Large intestine (tissue), 3 donors: Measurements from ENCODE around the gene PPIP5K2. TPM values are rescaled to one million over a fixed set of nuclear protein-coding genes. Genes with fewer than 3 reads are reported as not detected.
A peak's percentile ranks its signal among the peaks of the same experiment; 100 is the strongest.

ENCODE experiments used
- DNase-seq, 2 donors: peaks; one replicate each; pipeline versions ENCODE4 v3.0.0 to v3.0.0-alpha.2; 2013
- H3K27ac ChIP-seq: one replicate; pipeline ENCODE4 v1.5.1; 2013; ENCODE audit warnings: low read length
- H3K27me3 ChIP-seq: 2 replicates; pipeline ENCODE4 v1.6.1; 2013; ENCODE audit warnings: low read length; ENCODE audit not compliant: control insufficient read depth, insufficient read depth
- H3K36me3 ChIP-seq: 2 replicates; pipeline ENCODE4 v1.6.1; 2013; ENCODE audit warnings: low read length; ENCODE audit not compliant: control insufficient read depth, insufficient read depth
- H3K4me1 ChIP-seq: one replicate; pipeline ENCODE4 v1.6.1; 2013; ENCODE audit warnings: low read length; ENCODE audit not compliant: control insufficient read depth, insufficient read depth
- H3K4me3 ChIP-seq: one replicate; pipeline ENCODE4 v1.5.1; 2013; ENCODE audit warnings: low read length
- H3K9me3 ChIP-seq: one replicate; pipeline ENCODE4 v1.6.1; 2013; ENCODE audit warnings: mild to moderate bottlenecking, low read depth, low read length, moderate library complexity; ENCODE audit not compliant: control insufficient read depth
- WGBS: methylation state at CpG from one replicate; pipeline ENCODE4 v1.1.5; 2013; ENCODE audit warnings: low lambda C conversion rate; ENCODE audit not compliant: insufficient coverage; 5-methylcytosine and 5-hydroxymethylcytosine counted together
- polyA plus RNA-seq: library from polyadenylated mRNA; unstranded; fragments of 120-200 nt; gene quantifications from one replicate; pipeline ENCODE4 v1.2.1, GENCODE V29; 2013

Gene PPIP5K2
- polyA plus RNA-seq, 1 donor = 53.4 TPM

- H3K36me3 ChIP-seq = no peaks in the 10 kb centered on the region
- peak overlapping the region; percentile 94 for H3K27ac ChIP-seq
- WGBS = 0% methylated on average over 5 of the region's 15 CpGs
- peak overlapping the region; percentile 88 for H3K4me3 ChIP-seq
- no peak for DNase-seq
- no peaks in the 10 kb centered on the region for H3K4me1 ChIP-seq
- H3K9me3 ChIP-seq = no peaks in the 10 kb centered on the region
- H3K27me3 ChIP-seq = no peaks in the 10 kb centered on the region
Observed at GRCh38 chr5:103119070-103119764, 884 bp upstream of the PPIP5K2 start.

- Histone ChIP-seq H3K9me3 (no peaks in the 10 kb centered on the region), H3K27me3 (no peaks in the 10 kb centered on the region), H3K4me3 (peak overlapping the region; percentile 88), H3K4me1 (no peaks in the 10 kb centered on the region), H3K36me3 (no peaks in the 10 kb centered on the region), H3K27ac (peak overlapping the region; percentile 94)
- no CpG with 5 or more reads among the region's 17 CpGs for WGBS
- peak; percentile 23 to 66 for DNase-seq
Observed at GRCh38 chr5:103120607-103121200, 603 bp downstream of the PPIP5K2 start.

- H3K4me1 ChIP-seq = no peaks in the 10 kb centered on the region
- H3K27ac ChIP-seq = no peak overlapping the region
- no peak overlapping the region for H3K4me3 ChIP-seq
- no peak for DNase-seq
- 41% methylated on average over 3 of the region's 3 CpGs for WGBS
- no peaks in the 10 kb centered on the region for H3K36me3 ChIP-seq
- H3K9me3 ChIP-seq = no peaks in the 10 kb centered on the region
- H3K27me3 ChIP-seq = no peaks in the 10 kb centered on the region
Observed at GRCh38 chr5:103122242-103122641, 2.1 kb downstream of the PPIP5K2 start.

- Histone ChIP-seq H3K4me1 (no peaks in the 10 kb centered on the region), H3K4me3 (no peak overlapping the region), H3K9me3 (no peaks in the 10 kb centered on the region), H3K27ac (no peak overlapping the region), H3K27me3 (no peaks in the 10 kb centered on the region), H3K36me3 (no peaks in the 10 kb centered on the region)
- WGBS = no CpG with 5 or more reads among the region's 5 CpGs
- DNase-seq = no peak
Observed at GRCh38 chr5:103126557-103126956, 6.5 kb downstream of the PPIP5K2 start.

- no peaks in the 10 kb centered on the region for H3K27me3 ChIP-seq
- no peak overlapping the region for H3K27ac ChIP-seq
- H3K4me3 ChIP-seq = no peak overlapping the region
- no peaks in the 10 kb centered on the region for H3K4me1 ChIP-seq
- no peaks in the 10 kb centered on the region for H3K9me3 ChIP-seq
- H3K36me3 ChIP-seq = no peaks in the 10 kb centered on the region
- DNase-seq = no peak
- 80% methylated on average over 1 of the region's 2 CpGs for WGBS
Observed at GRCh38 chr5:103127292-103127817, 7.3 kb downstream of the PPIP5K2 start.

- Histone ChIP-seq H3K36me3 (no peaks in the 10 kb centered on the region), H3K27me3 (no peaks in the 10 kb centered on the region)
Observed at GRCh38 chr5:103128202-103128601, 8.1 kb downstream of the PPIP5K2 start.

GRCh38 chr5:103132684-103133083 lies 12.6 kb downstream of the PPIP5K2 start:
- DNase-seq = no peak
- Histone ChIP-seq H3K27ac (no peak overlapping the region), H3K4me1 (no peaks in the 10 kb centered on the region), H3K36me3 (peaks cover 8% of the 10 kb centered on the region), H3K4me3 (no peak overlapping the region), H3K27me3 (no peaks in the 10 kb centered on the region), H3K9me3 (no peaks in the 10 kb centered on the region)
- no CpG with 5 or more reads among the region's 1 CpG for WGBS

More at GRCh38 chr5:103128202-103128601, 8.1 kb downstream of the PPIP5K2 start:
- Histone ChIP-seq H3K4me1 (no peaks in the 10 kb centered on the region), H3K27ac (no peak overlapping the region), H3K4me3 (no peak overlapping the region), H3K9me3 (no peaks in the 10 kb centered on the region)
- no peak for DNase-seq

- WGBS = 80% methylated on average over 1 of the region's 2 CpGs
- H3K9me3 ChIP-seq = no peaks in the 10 kb centered on the region
- H3K27ac ChIP-seq = no peak overlapping the region
- H3K4me3 ChIP-seq = no peak overlapping the region
- no peaks in the 10 kb centered on the region for H3K27me3 ChIP-seq
- H3K36me3 ChIP-seq = peaks cover 8% of the 10 kb centered on the region
- no peaks in the 10 kb centered on the region for H3K4me1 ChIP-seq
- no peak for DNase-seq
Observed at GRCh38 chr5:103133231-103133630, 13.1 kb downstream of the PPIP5K2 start.

- Histone ChIP-seq H3K27ac (no peak overlapping the region), H3K27me3 (no peaks in the 10 kb centered on the region), H3K9me3 (peaks cover 3% of the 10 kb centered on the region), H3K36me3 (peaks cover 8% of the 10 kb centered on the region), H3K4me1 (no peaks in the 10 kb centered on the region), H3K4me3 (no peak overlapping the region)
- no peak for DNase-seq
- no CpG with 5 or more reads among the region's 1 CpG for WGBS
Observed at GRCh38 chr5:103135461-103135860, 15.4 kb downstream of the PPIP5K2 start.

- DNase-seq = no peak
- WGBS = 100% methylated on average over 1 of the region's 3 CpGs
Observed at GRCh38 chr5:103138202-103138690, 18.1 kb downstream of the PPIP5K2 start.

More at GRCh38 chr5:103138202-103138690, 18.1 kb downstream of the PPIP5K2 start:
- Histone ChIP-seq H3K4me1 (no peaks in the 10 kb centered on the region), H3K36me3 (peaks cover 9% of the 10 kb centered on the region), H3K9me3 (peaks cover 13% of the 10 kb centered on the region), H3K4me3 (no peak overlapping the region), H3K27ac (no peak overlapping the region), H3K27me3 (no peaks in the 10 kb centered on the region)
